ENCODE data around the gene SNX30. TPM values are rescaled to one million over a fixed set of nuclear protein-coding genes. Genes with fewer than 3 reads are reported as not detected.

Gene SNX30
- total RNA-seq, 1 experiment from 2014 or later = 6.4 TPM

GRCh38 chr9:112817860-112818203, 67.3 kb downstream of the SNX30 start:
- H3K4me3 ChIP-seq (ENCODE audit: low read length) = no peak overlapping the region

GRCh38 chr9:112819635-112820496, 69.3 kb downstream of the SNX30 start:
- H3K79me2 ChIP-seq (ENCODE audit: low read length) = no peaks in the 10 kb centered on the region
- no peaks in the 10 kb centered on the region for H3K4me1 ChIP-seq (ENCODE audit: insufficient read depth, low read length)
- ChIA-PET CTCF (interaction anchor here (0.6 to 1.0 kb wide), 3 partner anchors 114 to 387 kb away, joined by 3 to 5 read pairs (median 3); no protein-coding TSS in a partner anchor), POLR2A (ENCODE audit: unreplicated experiment) (no interaction called here)
- TF ChIP-seq CTCF (conservative IDR thresholded peaks at IDR 0.05; ENCODE audit: low read depth, low read length) (peak; percentile 78), EZH2phosphoT487 (IDR thresholded peaks at IDR 0.05; ENCODE audit: borderline replicate concordance, low read length) (no peak)
- DNase-seq = peak; percentile 65
- H3K27me3 ChIP-seq (ENCODE audit: low read length) = no peaks in the 10 kb centered on the region
- H3K9me3 ChIP-seq (ENCODE audit: low read length) = no peaks in the 10 kb centered on the region
- no peak overlapping the region for H3K4me2 ChIP-seq (ENCODE audit: low read length)
- H3F3A ChIP-seq (ENCODE audit: low read length, unreplicated experiment) = no peaks in the 10 kb centered on the region
- no peak overlapping the region for H3K27ac ChIP-seq (ENCODE audit: low read length)
- no peak overlapping the region for H2AFZ ChIP-seq (ENCODE audit: low read length)
- intact Hi-C loops (cut with micrococcal nuclease) = loop anchor here (5.0 kb wide), 1 partner anchor 103 kb away; the partner anchor contains the start of gene INIP
- BruUV-seq (replicated peaks) = no TSS peak
- H4K20me1 ChIP-seq (ENCODE audit: low read length) = no peaks in the 10 kb centered on the region
- no peaks in the 10 kb centered on the region for H3K9me2 ChIP-seq (replicated peaks; ENCODE audit: low read length)
- no peaks in the 10 kb centered on the region for H3K36me3 ChIP-seq (ENCODE audit: low read depth, low read length)
- peak; percentile 97 for ATAC-seq
- no peak overlapping the region for H3K9ac ChIP-seq (ENCODE audit: low read length)
- no peak overlapping the region for H3K4me3 ChIP-seq (ENCODE audit: low read length)

More at GRCh38 chr9:112817860-112818203, 67.3 kb downstream of the SNX30 start:
- BruUV-seq (replicated peaks) = no TSS peak
- ATAC-seq (no peak), DNase-seq (no peak)
- Histone ChIP-seq H3K9me2 (replicated peaks; ENCODE audit: low read length) (no peaks in the 10 kb centered on the region), H3K9ac (ENCODE audit: low read length) (no peak overlapping the region), H3K4me1 (ENCODE audit: insufficient read depth, low read length) (no peaks in the 10 kb centered on the region), H3K27ac (ENCODE audit: low read length) (no peak overlapping the region), H3K27me3 (ENCODE audit: low read length) (no peaks in the 10 kb centered on the region), H3K36me3 (ENCODE audit: low read depth, low read length) (no peaks in the 10 kb centered on the region), H4K20me1 (ENCODE audit: low read length) (no peaks in the 10 kb centered on the region), H3K9me3 (ENCODE audit: low read length) (no peaks in the 10 kb centered on the region), H3F3A (ENCODE audit: low read length, unreplicated experiment) (no peaks in the 10 kb centered on the region), H3K79me2 (ENCODE audit: low read length) (no peaks in the 10 kb centered on the region), H3K4me2 (ENCODE audit: low read length) (no peak overlapping the region), H2AFZ (ENCODE audit: low read length) (no peak overlapping the region)
- TF ChIP-seq EZH2phosphoT487 (IDR thresholded peaks at IDR 0.05; ENCODE audit: borderline replicate concordance, low read length) (no peak), CTCF (conservative IDR thresholded peaks at IDR 0.05; ENCODE audit: low read depth, low read length) (no peak), EZH2 (IDR thresholded peaks at IDR 0.05; ENCODE audit: low read length, unreplicated experiment) (no peak)
- intact Hi-C loops (cut with micrococcal nuclease) = no loop called here
- POLR2A ChIA-PET (ENCODE audit: unreplicated experiment) = no interaction called here
- CTCF ChIA-PET = no interaction called here

DNA sequence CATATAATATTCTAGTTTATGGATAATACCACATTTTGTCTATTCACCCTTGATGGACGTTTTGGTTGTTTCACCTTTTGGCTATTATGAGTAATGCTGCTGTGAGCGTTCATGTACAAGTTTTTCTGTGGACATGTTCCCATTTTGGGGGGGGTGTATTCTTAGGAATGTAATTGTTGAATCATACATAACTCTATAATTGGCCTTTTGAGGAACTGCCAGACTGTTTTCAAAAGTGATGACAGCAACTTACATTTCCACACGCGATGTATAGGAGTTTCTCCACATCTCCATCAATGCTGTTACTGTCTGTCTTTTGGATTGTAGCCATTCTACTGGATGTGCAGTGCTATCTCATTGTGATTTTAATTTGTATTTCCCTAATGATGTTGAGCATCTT, 70.3 kb downstream of the SNX30 start:
- POLR2A ChIA-PET (ENCODE audit: unreplicated experiment) = no interaction called here
- CTCF ChIA-PET = no interaction called here
- peak; percentile 25 for DNase-seq

More for the DNA sequence above, 70.3 kb downstream of the SNX30 start:
- Histone ChIP-seq H4K20me1 (ENCODE audit: low read length) (no peaks in the 10 kb centered on the region), H3K27ac (ENCODE audit: low read length) (no peak overlapping the region), H3K4me1 (ENCODE audit: insufficient read depth, low read length) (no peaks in the 10 kb centered on the region), H2AFZ (ENCODE audit: low read length) (no peak overlapping the region), H3K9me3 (ENCODE audit: low read length) (no peaks in the 10 kb centered on the region), H3K9ac (ENCODE audit: low read length) (no peak overlapping the region), H3K79me2 (ENCODE audit: low read length) (no peaks in the 10 kb centered on the region), H3K9me2 (replicated peaks; ENCODE audit: low read length) (no peaks in the 10 kb centered on the region), H3F3A (ENCODE audit: low read length, unreplicated experiment) (no peaks in the 10 kb centered on the region), H3K36me3 (ENCODE audit: low read depth, low read length) (no peaks in the 10 kb centered on the region), H3K4me2 (ENCODE audit: low read length) (no peak overlapping the region), H3K4me3 (ENCODE audit: low read length) (no peak overlapping the region), H3K27me3 (ENCODE audit: low read length) (no peaks in the 10 kb centered on the region)
- ATAC-seq = no peak
- BruUV-seq (replicated peaks) = no TSS peak
- intact Hi-C loops (cut with micrococcal nuclease) = loop anchor here (5.0 kb wide), 1 partner anchor 104 kb away; the partner anchor contains the start of gene INIP
- TF ChIP-seq EZH2 (IDR thresholded peaks at IDR 0.05; ENCODE audit: low read length, unreplicated experiment) (no peak), CTCF (conservative IDR thresholded peaks at IDR 0.05; ENCODE audit: low read depth, low read length) (no peak), EZH2phosphoT487 (IDR thresholded peaks at IDR 0.05; ENCODE audit: borderline replicate concordance, low read length) (no peak)
